Lung (tissue), 12 donors: ENCODE results near the gene CD44. TPM values are rescaled to one million over a fixed set of nuclear protein-coding genes. Genes with fewer than 3 reads are reported as not detected.
A peak's percentile ranks its signal among the peaks of the same experiment; 100 is the strongest.

Experiments
- ATAC-seq: fragments of 200-7000 bp; cut with Tn5 transposase; one replicate; pipeline ENCODE4 v1.9.1; 2020; ENCODE audit warnings: moderate number of reproducible peaks; ENCODE audit not compliant: insufficient read depth, low FRiP score
- DNase-seq, 3 donors: peaks; one replicate each; pipeline ENCODE4 v3.0.0-alpha.2; 2013 to 2017
- H3K27ac ChIP-seq, 2 donors: one replicate each; pipeline ENCODE4 v1.5.1; 2013; ENCODE audit warnings: mild to moderate bottlenecking in 2 of 2, moderate library complexity in 2 of 2, control low read depth in 1 of 2, inconsistent platforms in 1 of 2, low read depth in 1 of 2, low read length in 1 of 2
- H3K27me3 ChIP-seq, 3 donors: one replicate each; pipeline ENCODE4 v1.5.1; 2013; ENCODE audit warnings: low read length in 2 of 3; ENCODE audit not compliant: control insufficient read depth in 3 of 3, insufficient read depth in 3 of 3
- H3K36me3 ChIP-seq, 4 donors: one replicate each; pipeline ENCODE4 v1.5.1; 2013; ENCODE audit warnings: low read length in 4 of 4, mild to moderate bottlenecking in 1 of 4, moderate library complexity in 1 of 4; ENCODE audit not compliant: control insufficient read depth in 4 of 4, insufficient read depth in 4 of 4
- H3K4me1 ChIP-seq, 5 donors: one replicate each; pipeline ENCODE4 v1.5.1; 2013; ENCODE audit warnings: low read length in 5 of 5, mild to moderate bottlenecking in 2 of 5, moderate library complexity in 1 of 5; ENCODE audit not compliant: control insufficient read depth in 5 of 5, insufficient read depth in 5 of 5
- H3K4me3 ChIP-seq: one replicate; pipeline ENCODE4 v1.5.1; 2013; ENCODE audit warnings: mild to moderate bottlenecking, control low read depth, moderate library complexity
- H3K9ac ChIP-seq, 2 donors: one replicate each; pipeline ENCODE4 v1.5.1; 2013; ENCODE audit warnings: low read length in 2 of 2, control low read depth in 1 of 2; ENCODE audit not compliant: insufficient read depth in 1 of 2
- H3K9me3 ChIP-seq, 4 donors: one replicate each; pipeline ENCODE4 v1.5.1; 2013; ENCODE audit warnings: low read length in 3 of 4, mild to moderate bottlenecking in 1 of 4, moderate library complexity in 1 of 4; ENCODE audit not compliant: control insufficient read depth in 4 of 4, insufficient read depth in 3 of 4
- CTCF ChIP-seq: IDR thresholded peaks from 2 replicates; pipeline ENCODE4 v1.5.1; 2012; ENCODE audit warnings: mild to moderate bottlenecking; ENCODE audit errors: control extremely low read depth, extremely low read depth
- WGBS, 2 donors: extraction: QIAGEN DNeasy Blood & Tissue Kit; methylation state at CpG; one replicate each; pipeline ENCODE4 v1.1.7; 2013; 5-methylcytosine and 5-hydroxymethylcytosine counted together
- polyA plus RNA-seq, 2 donors: library from polyadenylated mRNA; stranded (reverse); fragments of 200-250 nt; gene quantifications; one replicate each; pipeline ENCODE4 v1.2.1, GENCODE V29; 2013
- total RNA-seq, 2 donors: library from RNA; depleted of rRNA in 1 of 2; stranded (reverse); fragments of >200 nt in 1 of 2; gene quantifications; one replicate each; pipeline ENCODE4 v1.2.1, GENCODE V29; 2014 to 2021
- donor health status: control.
- donor health status: control.
- donor health status: Bipolar disorder and iron deficiency.
- donor health status: healthy.
- donor health status: DM: yes; HTN: yes; CAD: no.

Gene CD44
- total and polyA plus RNA-seq, 4 donors = 115 to 636 (median 544) TPM

GRCh38 chr11:35256296-35256695 lies 117.3 kb downstream of the CD44 start:
- Histone ChIP-seq H3K4me3 (no peak overlapping the region), H3K27ac (no peak overlapping the region), H3K36me3 (no peaks in the 10 kb centered on the region), H3K27me3 (no peaks in the 10 kb centered on the region), H3K9ac (no peak overlapping the region), H3K4me1 (no peaks in the 10 kb centered on the region), H3K9me3 (peaks cover 0 to 2% (median 0%) of the 10 kb centered on the region in 4 donors)
- ATAC-seq (no peak), DNase-seq (no peak)
- TF ChIP-seq CTCF = no peak

- H3K9ac ChIP-seq = no peak overlapping the region
- DNase-seq (no peak), ATAC-seq (peak; percentile 61)
- 23 to 46% methylated on average over 2 of the region's 2 CpGs for WGBS, 2 donors
- TF ChIP-seq CTCF = no peak
- H3K4me1 ChIP-seq = no peaks in the 10 kb centered on the region
- peaks cover 0 to 2% (median 0%) of the 10 kb centered on the region in 4 donors for H3K9me3 ChIP-seq
- H3K27me3 ChIP-seq = no peaks in the 10 kb centered on the region
- no peak overlapping the region for H3K27ac ChIP-seq
- H3K4me3 ChIP-seq = no peak overlapping the region
- no peaks in the 10 kb centered on the region for H3K36me3 ChIP-seq
These were observed 118.3 kb downstream of the CD44 start for GRCh38 chr11:35257281-35257680.

- ATAC-seq (no peak), DNase-seq (no peak)
- Histone ChIP-seq H3K9me3 (no peaks in the 10 kb centered on the region), H3K36me3 (no peaks in the 10 kb centered on the region), H3K4me3 (no peak overlapping the region), H3K4me1 (no peaks in the 10 kb centered on the region), H3K27me3 (no peaks in the 10 kb centered on the region), H3K9ac (no peak overlapping the region), H3K27ac (no peak overlapping the region)
- WGBS, 2 donors = 83 to 94% methylated on average over 2 of the region's 2 CpGs
- TF ChIP-seq CTCF = no peak
These were observed 120.6 kb downstream of the CD44 start for GRCh38 chr11:35259529-35259928.

GRCh38 chr11:35260342-35260985 lies 121.5 kb downstream of the CD44 start:
- no peak for TF ChIP-seq CTCF
- no peak overlapping the region for H3K4me3 ChIP-seq
- no peaks in the 10 kb centered on the region for H3K9me3 ChIP-seq
- peak; percentile 63 for ATAC-seq
- 54 to 69% methylated on average over 10 of the region's 10 CpGs for WGBS, 2 donors
- H3K27ac ChIP-seq = no peak overlapping the region
- H3K36me3 ChIP-seq = no peaks in the 10 kb centered on the region
- peak; percentile 26 to 75 (median 65) for DNase-seq
- no peaks in the 10 kb centered on the region for H3K27me3 ChIP-seq
- no peak overlapping the region for H3K9ac ChIP-seq
- H3K4me1 ChIP-seq = no peaks in the 10 kb centered on the region
